ENCODE results near the gene WDR1. TPM values are rescaled to one million over a fixed set of nuclear protein-coding genes. Genes with fewer than 3 reads are reported as not detected.

Gene WDR1
- total RNA-seq, 4 donors from 2014 or later, result 161 to 517 (median 173) TPM

DNA sequence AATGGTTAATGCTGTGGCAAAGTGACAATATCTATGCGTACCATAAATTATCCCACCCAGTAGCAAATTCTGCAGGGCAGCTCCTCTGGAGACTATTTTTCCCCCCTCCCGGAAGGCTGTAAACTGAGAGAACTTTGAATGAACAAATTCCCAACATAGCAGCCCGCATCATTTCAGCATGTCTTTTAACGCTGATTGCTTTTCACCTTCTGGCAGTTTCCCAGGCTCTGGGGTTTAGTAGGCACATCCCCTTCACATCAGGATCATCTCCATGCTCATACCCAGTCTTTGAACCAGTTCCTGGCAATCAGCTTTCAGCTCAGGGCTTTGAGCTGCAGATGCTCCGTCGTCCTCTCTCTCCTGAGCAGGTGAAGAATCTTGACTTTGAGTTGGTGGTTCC lies 26.6 kb upstream of the WDR1 start:
- Histone ChIP-seq H3K4me3 (no peak overlapping the region), H3K27me3 (no peaks in the 10 kb centered on the region), H3K36me3 (no peaks in the 10 kb centered on the region), H3K4me1 (no peaks in the 10 kb centered on the region), H3K9me3 (no peaks in the 10 kb centered on the region), H3K27ac (no peak overlapping the region)
- intact Hi-C loops (cut with DNase I; ENCODE audit: low total_unique reads), result loop anchor here (10.0 kb wide), 1 partner anchor 392 kb away; no protein-coding TSS in a partner anchor
- TF ChIP-seq, protein P1, sequence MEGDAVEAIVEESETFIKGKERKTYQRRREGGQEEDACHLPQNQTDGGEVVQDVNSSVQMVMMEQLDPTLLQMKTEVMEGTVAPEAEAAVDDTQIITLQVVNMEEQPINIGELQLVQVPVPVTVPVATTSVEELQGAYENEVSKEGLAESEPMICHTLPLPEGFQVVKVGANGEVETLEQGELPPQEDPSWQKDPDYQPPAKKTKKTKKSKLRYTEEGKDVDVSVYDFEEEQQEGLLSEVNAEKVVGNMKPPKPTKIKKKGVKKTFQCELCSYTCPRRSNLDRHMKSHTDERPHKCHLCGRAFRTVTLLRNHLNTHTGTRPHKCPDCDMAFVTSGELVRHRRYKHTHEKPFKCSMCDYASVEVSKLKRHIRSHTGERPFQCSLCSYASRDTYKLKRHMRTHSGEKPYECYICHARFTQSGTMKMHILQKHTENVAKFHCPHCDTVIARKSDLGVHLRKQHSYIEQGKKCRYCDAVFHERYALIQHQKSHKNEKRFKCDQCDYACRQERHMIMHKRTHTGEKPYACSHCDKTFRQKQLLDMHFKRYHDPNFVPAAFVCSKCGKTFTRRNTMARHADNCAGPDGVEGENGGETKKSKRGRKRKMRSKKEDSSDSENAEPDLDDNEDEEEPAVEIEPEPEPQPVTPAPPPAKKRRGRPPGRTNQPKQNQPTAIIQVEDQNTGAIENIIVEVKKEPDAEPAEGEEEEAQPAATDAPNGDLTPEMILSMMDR (IDR thresholded peaks at IDR 0.05), result no peak
- no peak for TF ChIP-seq POLR2A (IDR thresholded peaks at IDR 0.05)
- DNase-seq, result no peak

DNA sequence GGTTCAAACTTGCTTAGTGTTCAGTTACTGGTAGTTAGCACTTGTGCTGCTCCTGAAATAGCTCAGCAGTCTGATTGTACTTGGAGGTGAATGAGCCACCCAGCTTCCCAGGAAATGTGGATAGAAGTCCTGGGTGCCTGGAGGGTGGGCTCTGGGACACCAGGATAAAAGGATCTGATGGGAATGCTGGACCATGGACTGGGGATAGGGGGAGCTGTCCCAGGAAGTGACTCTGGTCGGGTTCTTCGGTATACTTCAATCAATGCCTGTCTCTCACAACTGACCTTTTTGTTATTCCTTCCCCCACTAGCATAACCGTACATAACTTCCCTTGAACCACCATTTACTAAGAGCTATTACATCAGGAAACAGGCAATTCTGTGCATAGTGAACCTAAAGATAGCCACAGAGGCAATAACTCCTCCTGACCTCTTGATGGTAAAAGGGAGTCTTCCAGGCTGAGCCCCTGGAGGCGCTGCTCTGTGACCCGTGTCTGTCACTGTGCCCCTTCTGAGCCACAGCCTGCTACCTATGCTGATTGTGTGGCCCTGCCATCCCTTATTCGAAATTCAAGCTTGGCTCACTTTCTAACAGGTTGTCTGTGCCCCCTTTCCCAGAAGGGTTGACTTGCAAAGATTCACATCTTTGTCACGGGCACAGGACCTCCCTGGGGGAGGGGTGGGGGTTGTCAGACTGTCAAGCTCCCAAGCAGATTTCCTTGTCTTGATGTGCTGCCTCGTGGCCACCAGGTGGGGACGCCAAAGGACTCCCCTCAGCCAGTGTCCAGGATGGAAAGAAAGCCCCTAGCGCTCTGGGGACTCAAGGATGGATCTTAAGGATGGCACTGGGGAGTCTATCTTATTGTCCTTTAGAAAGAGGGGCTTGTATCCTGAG lies 24.5 kb upstream of the WDR1 start:
- no peak for DNase-seq
- Histone ChIP-seq H3K9me3 (no peaks in the 10 kb centered on the region), H3K4me1 (no peaks in the 10 kb centered on the region), H3K4me3 (no peak overlapping the region), H3K27me3 (no peaks in the 10 kb centered on the region), H3K36me3 (no peaks in the 10 kb centered on the region), H3K27ac (no peak overlapping the region)
- intact Hi-C loops (cut with DNase I; ENCODE audit: low total_unique reads), result loop anchor here (10.0 kb wide), 1 partner anchor 394 kb away; no protein-coding TSS in a partner anchor
- TF ChIP-seq, protein P1 (IDR thresholded peaks at IDR 0.05), result no peak
- TF ChIP-seq POLR2A (IDR thresholded peaks at IDR 0.05), result no peak

DNA sequence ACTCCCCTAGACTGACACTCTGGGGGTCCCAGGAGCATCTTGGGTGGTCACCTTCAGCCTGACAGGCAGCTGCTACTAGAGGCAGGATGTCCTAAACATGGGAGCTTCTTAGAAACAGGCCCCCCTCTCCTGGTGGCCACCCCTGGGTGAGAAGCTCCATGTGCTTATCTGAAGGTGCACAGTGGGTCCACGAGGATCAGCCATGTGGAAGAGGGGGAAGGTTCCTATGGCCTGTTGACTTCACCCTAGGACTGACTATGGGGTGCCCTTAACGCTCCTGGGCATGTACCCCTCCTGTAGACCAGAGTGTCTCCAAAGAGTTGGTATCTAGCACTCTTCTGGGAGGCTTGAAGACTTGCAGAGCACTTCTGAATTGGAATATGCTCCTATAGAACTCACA lies 22.9 kb upstream of the WDR1 start:
- no peaks in the 10 kb centered on the region for H3K9me3 ChIP-seq

DNA sequence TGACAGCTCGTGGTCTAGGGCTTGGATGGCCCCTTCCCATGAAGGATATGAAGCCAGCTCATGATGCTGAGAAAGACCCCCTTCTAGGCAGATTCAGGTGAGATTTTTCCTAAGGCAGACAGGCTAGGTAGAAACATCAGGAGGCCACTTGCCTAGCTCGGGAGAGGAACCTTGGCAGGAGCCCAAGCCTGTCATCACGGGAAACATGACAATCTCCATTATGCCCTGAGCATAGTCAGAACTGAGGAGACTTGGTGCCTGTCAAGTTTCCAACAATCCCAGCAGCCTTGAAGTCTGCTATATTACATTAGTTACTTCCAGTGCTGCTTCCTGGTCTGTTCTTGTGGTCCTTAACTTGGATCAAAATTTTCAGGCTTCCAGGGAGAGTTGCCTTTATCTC lies 18.7 kb upstream of the WDR1 start:
- Histone ChIP-seq H3K4me1 (no peaks in the 10 kb centered on the region), H3K36me3 (no peaks in the 10 kb centered on the region), H3K9me3 (no peaks in the 10 kb centered on the region), H3K4me3 (no peak overlapping the region), H3K27ac (no peak overlapping the region), H3K27me3 (no peaks in the 10 kb centered on the region)
- no peak for DNase-seq
- intact Hi-C loops (cut with DNase I; ENCODE audit: low total_unique reads), result no loop called here
- TF ChIP-seq, protein P1 (IDR thresholded peaks at IDR 0.05), result no peak
- no peak for TF ChIP-seq POLR2A (IDR thresholded peaks at IDR 0.05)

More for the DNA sequence above, 22.9 kb upstream of the WDR1 start:
- no peak for DNase-seq
- H3K4me1 ChIP-seq, result no peaks in the 10 kb centered on the region
- H3K27me3 ChIP-seq, result no peaks in the 10 kb centered on the region
- no peaks in the 10 kb centered on the region for H3K36me3 ChIP-seq
- TF ChIP-seq POLR2A (IDR thresholded peaks at IDR 0.05), result no peak
- TF ChIP-seq, protein P1 (IDR thresholded peaks at IDR 0.05), result no peak
- no peak overlapping the region for H3K4me3 ChIP-seq
- H3K27ac ChIP-seq, result no peak overlapping the region
- intact Hi-C loops (cut with DNase I; ENCODE audit: low total_unique reads), result no loop called here

DNA sequence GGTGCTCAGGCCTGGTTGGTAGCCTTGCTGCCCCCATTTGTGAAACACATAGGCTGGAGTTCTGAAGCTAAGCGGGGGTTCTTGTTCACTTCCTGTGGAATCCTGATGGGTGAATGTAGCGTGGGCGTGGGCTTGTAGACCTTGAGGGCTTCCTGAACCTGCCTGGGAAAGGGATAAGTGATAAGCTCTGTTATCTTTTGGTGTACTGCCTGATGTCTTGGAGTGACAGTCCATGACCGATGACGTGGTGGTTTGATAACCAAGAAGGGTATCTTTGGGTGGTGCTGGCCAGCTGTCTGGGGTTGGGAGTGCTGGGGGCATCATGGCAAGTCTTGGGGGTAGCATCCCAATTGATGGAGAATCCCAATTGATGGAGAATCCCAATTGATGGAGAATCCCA lies 17.5 kb upstream of the WDR1 start:
- no peaks in the 10 kb centered on the region for H3K36me3 ChIP-seq
- H3K4me1 ChIP-seq, result no peaks in the 10 kb centered on the region
- no peak overlapping the region for H3K4me3 ChIP-seq
- H3K27ac ChIP-seq, result no peak overlapping the region
- intact Hi-C loops (cut with DNase I; ENCODE audit: low total_unique reads), result no loop called here
- no peaks in the 10 kb centered on the region for H3K9me3 ChIP-seq
- H3K27me3 ChIP-seq, result no peaks in the 10 kb centered on the region
- TF ChIP-seq POLR2A (IDR thresholded peaks at IDR 0.05), result no peak
- TF ChIP-seq, protein P1 (IDR thresholded peaks at IDR 0.05), result no peak
- no peak for DNase-seq
